Measurements from ENCODE around the gene NCAM1.

Gene NCAM1

DNA sequence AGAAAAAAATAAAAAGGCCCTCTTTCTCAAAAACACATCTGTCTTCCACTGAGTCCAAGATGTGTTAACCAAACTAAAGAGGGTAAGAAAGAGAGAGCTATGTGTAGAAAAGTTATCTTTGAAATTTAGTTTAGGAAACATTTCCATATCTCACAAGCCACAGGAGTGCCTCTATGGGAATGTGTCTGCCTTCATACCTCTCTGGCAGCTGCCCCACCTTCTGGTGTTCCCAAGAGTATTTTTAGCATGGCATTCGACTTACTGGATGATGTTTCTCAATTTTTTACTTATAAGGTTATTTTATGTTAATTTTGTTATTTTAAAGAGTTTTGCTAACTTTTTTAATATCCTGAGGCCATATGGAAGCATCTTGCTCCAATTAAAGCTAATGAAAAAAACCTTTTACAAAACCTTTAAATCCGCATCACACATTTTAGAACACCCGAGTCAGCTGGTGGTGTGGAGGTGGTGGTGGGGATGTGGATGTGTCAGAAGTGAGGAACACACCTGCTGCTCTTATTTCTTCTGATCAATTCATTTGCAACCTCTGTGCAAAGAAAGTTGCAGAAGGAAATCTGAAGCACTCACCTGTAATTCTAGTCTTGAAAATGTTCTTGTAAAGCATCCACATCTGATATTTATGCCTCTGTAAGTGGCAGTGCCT is 112.2 kb downstream of the NCAM1 start:
- H3K9me3 ChIP-seq (ENCODE audit: low read depth, low read length) = no peaks in the 10 kb centered on the region
- H3K36me3 ChIP-seq (ENCODE audit: insufficient read depth, low read length) = no peaks in the 10 kb centered on the region
- no peak for DNase-seq (ENCODE audit: low read depth, low spot score)
- no peak overlapping the region for H3K27ac ChIP-seq
- H3K4me3 ChIP-seq = no peak overlapping the region
- no peak for TF ChIP-seq FOXP2 (optimal IDR thresholded peaks at IDR 0.05; ENCODE audit: control extremely low read depth, extremely low read length, insufficient read depth)
- no peak for TF ChIP-seq EZH2 (IDR thresholded peaks at IDR 0.05)
- no peak for TF ChIP-seq POLR2AphosphoS5 (IDR thresholded peaks at IDR 0.05; ENCODE audit: borderline replicate concordance, low read depth, low read length)
- no peak overlapping the region for H3K9ac ChIP-seq (ENCODE audit: insufficient read length)

DNA sequence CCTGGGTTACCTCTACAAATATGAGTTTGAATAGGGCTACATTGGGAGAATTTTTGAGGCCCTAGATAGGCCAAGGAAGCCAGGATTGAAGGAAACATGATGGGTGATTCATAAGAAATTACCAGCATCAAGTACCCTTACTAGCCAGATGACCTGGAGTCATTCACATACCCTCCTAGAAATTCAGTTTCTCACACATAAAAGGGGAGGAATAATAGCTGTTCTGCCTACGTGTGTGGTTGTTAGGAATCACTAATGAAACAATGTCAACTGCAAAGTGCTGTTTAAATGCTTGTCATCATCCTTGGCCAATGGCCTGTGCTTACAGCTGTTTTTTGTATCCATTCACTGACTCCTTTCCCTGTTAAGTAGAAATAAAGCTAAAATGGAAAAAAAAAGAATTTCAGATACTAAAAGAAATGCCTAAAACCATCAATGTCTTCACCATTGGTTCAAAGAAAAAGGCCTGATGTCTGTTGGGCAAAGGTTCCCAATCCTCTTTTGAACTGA is 114.4 kb downstream of the NCAM1 start:
- Histone ChIP-seq H3K9me3 (ENCODE audit: low read depth, low read length) (no peaks in the 10 kb centered on the region), H3K36me3 (ENCODE audit: insufficient read depth, low read length) (no peaks in the 10 kb centered on the region), H3K27ac (no peak overlapping the region), H3K4me3 (no peak overlapping the region), H3K9ac (ENCODE audit: insufficient read length) (no peak overlapping the region)
- TF ChIP-seq EZH2 (IDR thresholded peaks at IDR 0.05) (no peak), POLR2AphosphoS5 (IDR thresholded peaks at IDR 0.05; ENCODE audit: borderline replicate concordance, low read depth, low read length) (no peak), FOXP2 (optimal IDR thresholded peaks at IDR 0.05; ENCODE audit: control extremely low read depth, extremely low read length, insufficient read depth) (no peak)
- DNase-seq (ENCODE audit: low read depth, low spot score) = no peak

DNA sequence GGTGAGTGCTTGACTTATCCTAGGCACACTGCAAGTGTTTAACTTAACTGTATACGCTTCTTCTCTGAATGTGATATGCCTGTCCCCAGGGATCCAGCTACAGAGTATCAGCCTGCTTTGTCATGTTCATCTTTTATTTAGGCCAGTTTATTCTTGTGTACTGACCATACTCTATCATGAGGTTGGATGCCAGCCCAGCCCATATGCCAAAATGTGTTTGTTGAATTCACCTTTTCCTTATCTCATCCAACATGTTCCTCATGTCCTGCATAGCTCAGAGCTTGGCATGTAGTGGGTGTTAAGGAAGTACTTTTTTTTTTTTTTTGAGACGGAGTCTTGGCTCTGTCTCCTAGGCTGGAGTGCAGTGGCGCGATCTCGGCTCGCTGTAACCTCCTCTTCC is 116.2 kb downstream of the NCAM1 start:
- DNase-seq (ENCODE audit: low read depth, low spot score) = no peak
- TF ChIP-seq FOXP2 (optimal IDR thresholded peaks at IDR 0.05; ENCODE audit: control extremely low read depth, extremely low read length, insufficient read depth) (no peak), POLR2AphosphoS5 (IDR thresholded peaks at IDR 0.05; ENCODE audit: borderline replicate concordance, low read depth, low read length) (no peak), EZH2 (IDR thresholded peaks at IDR 0.05) (no peak)
- no peak overlapping the region for H3K9ac ChIP-seq (ENCODE audit: insufficient read length)
- H3K9me3 ChIP-seq (ENCODE audit: low read depth, low read length) = no peaks in the 10 kb centered on the region
- H3K36me3 ChIP-seq (ENCODE audit: insufficient read depth, low read length) = no peaks in the 10 kb centered on the region
- no peak overlapping the region for H3K27ac ChIP-seq
- H3K4me3 ChIP-seq = no peak overlapping the region

DNA sequence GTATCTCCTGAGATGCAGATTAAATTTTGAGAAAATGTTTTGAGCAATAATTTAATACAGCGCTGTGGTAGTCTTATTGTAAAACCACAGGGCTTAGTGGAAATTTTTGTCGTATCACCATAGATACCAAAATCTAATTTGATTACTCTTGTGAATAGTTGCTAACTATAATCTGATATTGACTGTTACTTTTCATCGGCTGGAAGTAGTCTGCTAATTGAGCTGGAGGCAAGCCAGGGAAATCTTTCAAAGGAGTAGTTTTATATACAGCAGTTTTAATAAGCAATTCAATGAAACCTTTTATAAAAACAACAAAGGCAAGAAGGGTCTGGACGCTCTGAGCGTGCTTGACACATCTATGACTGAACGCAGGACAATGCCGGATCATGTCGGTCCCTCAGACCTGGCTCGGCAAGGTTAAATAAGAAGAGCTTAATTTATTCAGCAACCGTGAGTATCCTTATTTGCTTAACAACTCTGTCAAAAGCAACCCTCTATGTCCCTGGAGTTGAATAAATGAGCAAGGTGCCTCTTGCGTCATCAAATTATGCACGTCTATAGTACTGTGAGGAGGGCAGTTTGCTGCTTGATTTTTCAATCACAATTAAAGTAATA is 121.2 kb downstream of the NCAM1 start:
- H3K9ac ChIP-seq (ENCODE audit: insufficient read length) = no peak overlapping the region
- no peak for TF ChIP-seq FOXP2 (optimal IDR thresholded peaks at IDR 0.05; ENCODE audit: control extremely low read depth, extremely low read length, insufficient read depth)
- no peak for TF ChIP-seq EZH2 (IDR thresholded peaks at IDR 0.05)
- TF ChIP-seq POLR2AphosphoS5 (IDR thresholded peaks at IDR 0.05; ENCODE audit: borderline replicate concordance, low read depth, low read length) = no peak
- no peak for DNase-seq (ENCODE audit: low read depth, low spot score)

DNA sequence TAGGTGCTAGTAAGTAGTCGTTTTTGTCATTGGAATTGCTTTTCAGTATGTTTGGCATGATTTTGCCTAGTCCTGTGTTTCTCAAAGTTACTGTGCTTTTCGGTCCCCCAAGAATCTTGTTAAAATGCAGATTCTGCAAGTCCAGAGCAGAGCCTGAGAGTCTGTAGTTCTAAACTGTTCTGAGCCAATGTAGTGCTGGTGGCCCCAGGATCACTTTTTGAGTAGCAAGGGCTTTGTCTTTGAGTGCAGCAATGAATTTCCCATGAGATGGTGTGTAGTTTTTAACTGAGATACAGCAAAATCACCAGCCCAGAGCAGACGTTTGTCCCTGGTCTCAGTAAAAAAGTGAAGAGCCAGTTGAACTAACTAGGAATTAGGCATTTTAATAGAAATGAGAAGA is 122.4 kb downstream of the NCAM1 start:
- no peak overlapping the region for H3K9ac ChIP-seq (ENCODE audit: insufficient read length)
- TF ChIP-seq FOXP2 (optimal IDR thresholded peaks at IDR 0.05; ENCODE audit: control extremely low read depth, extremely low read length, insufficient read depth) (no peak), EZH2 (IDR thresholded peaks at IDR 0.05) (no peak), POLR2AphosphoS5 (IDR thresholded peaks at IDR 0.05; ENCODE audit: borderline replicate concordance, low read depth, low read length) (no peak)
- no peaks in the 10 kb centered on the region for H3K36me3 ChIP-seq (ENCODE audit: insufficient read depth, low read length)
- no peaks in the 10 kb centered on the region for H3K9me3 ChIP-seq (ENCODE audit: low read depth, low read length)
- no peak for DNase-seq (ENCODE audit: low read depth, low spot score)
- no peak overlapping the region for H3K27ac ChIP-seq
- no peak overlapping the region for H3K4me3 ChIP-seq

More for the DNA sequence above, 121.2 kb downstream of the NCAM1 start:
- Histone ChIP-seq H3K27ac (no peak overlapping the region), H3K4me3 (no peak overlapping the region), H3K9me3 (ENCODE audit: low read depth, low read length) (no peaks in the 10 kb centered on the region), H3K36me3 (ENCODE audit: insufficient read depth, low read length) (no peaks in the 10 kb centered on the region)

DNA sequence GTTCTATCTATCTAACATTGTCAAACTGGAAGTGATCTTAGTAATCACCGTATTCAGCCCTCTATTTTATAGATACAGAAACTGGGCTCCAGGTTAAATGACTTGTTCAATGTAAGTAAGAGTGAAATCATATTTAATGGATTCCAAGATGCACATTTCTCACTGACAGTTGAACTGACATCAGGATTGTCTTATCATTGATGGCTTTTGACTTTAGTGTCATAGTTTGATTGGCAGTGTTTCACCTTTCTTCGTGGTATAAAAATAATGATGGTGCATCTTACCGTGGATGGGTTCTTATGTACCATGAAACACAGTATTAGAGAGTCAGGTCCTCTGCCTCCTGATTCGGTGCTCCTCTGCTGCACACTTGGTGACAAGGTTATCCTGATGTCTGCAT is 123.1 kb downstream of the NCAM1 start:
- TF ChIP-seq FOXP2 (optimal IDR thresholded peaks at IDR 0.05; ENCODE audit: control extremely low read depth, extremely low read length, insufficient read depth) = no peak
- TF ChIP-seq POLR2AphosphoS5 (IDR thresholded peaks at IDR 0.05; ENCODE audit: borderline replicate concordance, low read depth, low read length) = no peak
- no peak for TF ChIP-seq EZH2 (IDR thresholded peaks at IDR 0.05)
- H3K36me3 ChIP-seq (ENCODE audit: insufficient read depth, low read length) = no peaks in the 10 kb centered on the region
- H3K9me3 ChIP-seq (ENCODE audit: low read depth, low read length) = no peaks in the 10 kb centered on the region
- H3K27ac ChIP-seq = no peak overlapping the region
- H3K4me3 ChIP-seq = no peak overlapping the region
- no peak overlapping the region for H3K9ac ChIP-seq (ENCODE audit: insufficient read length)
- no peak for DNase-seq (ENCODE audit: low read depth, low spot score)

DNA sequence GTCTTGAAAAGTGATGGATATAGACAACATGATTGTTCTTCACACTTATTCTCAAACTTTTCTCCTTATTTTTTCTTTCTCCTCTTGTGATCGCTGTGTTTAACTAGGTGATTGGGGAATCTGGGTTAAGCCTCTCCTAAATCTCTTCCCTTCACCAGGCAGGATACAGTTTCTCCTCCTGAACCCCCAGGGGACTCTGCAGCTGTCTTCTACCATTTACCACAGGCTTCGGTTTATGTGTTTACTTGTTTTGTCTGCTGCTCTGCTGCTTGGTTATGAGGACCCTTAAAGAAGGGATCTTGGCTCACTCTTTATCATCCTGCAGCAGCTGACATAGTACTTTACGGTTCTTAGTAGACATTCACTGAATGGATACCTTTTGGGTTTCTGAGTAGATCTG is 124.2 kb downstream of the NCAM1 start:
- TF ChIP-seq EZH2 (IDR thresholded peaks at IDR 0.05) = no peak
- TF ChIP-seq FOXP2 (optimal IDR thresholded peaks at IDR 0.05; ENCODE audit: control extremely low read depth, extremely low read length, insufficient read depth) = no peak
- TF ChIP-seq POLR2AphosphoS5 (IDR thresholded peaks at IDR 0.05; ENCODE audit: borderline replicate concordance, low read depth, low read length) = no peak
- Histone ChIP-seq H3K9ac (ENCODE audit: insufficient read length) (no peak overlapping the region), H3K9me3 (ENCODE audit: low read depth, low read length) (no peaks in the 10 kb centered on the region), H3K27ac (no peak overlapping the region), H3K36me3 (ENCODE audit: insufficient read depth, low read length) (no peaks in the 10 kb centered on the region), H3K4me3 (no peak overlapping the region)
- DNase-seq (ENCODE audit: low read depth, low spot score) = no peak

DNA sequence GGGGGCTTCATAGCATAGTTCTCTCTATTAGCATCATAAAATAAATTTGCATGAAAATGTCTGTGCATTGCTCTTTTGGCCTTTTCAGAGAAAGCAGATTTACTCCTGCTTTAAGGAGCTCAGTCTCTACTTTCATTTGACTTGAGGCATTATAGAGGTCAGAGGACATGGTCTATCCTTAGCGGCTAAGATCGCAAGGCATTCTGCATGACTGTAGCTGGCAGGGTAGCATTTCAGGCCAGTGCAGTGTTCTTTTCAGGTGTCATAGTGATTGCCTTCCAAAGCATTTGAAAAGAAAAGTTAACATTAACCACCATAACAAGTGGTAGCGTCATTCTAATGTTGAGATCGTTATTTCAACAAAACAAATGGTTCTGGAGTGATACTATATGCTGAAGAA is 126.5 kb downstream of the NCAM1 start:
- Histone ChIP-seq H3K4me3 (no peak overlapping the region), H3K36me3 (ENCODE audit: insufficient read depth, low read length) (no peaks in the 10 kb centered on the region), H3K27ac (no peak overlapping the region), H3K9ac (ENCODE audit: insufficient read length) (no peak overlapping the region), H3K9me3 (ENCODE audit: low read depth, low read length) (no peaks in the 10 kb centered on the region)
- DNase-seq (ENCODE audit: low read depth, low spot score) = no peak
- TF ChIP-seq FOXP2 (optimal IDR thresholded peaks at IDR 0.05; ENCODE audit: control extremely low read depth, extremely low read length, insufficient read depth) = no peak

All from SK-N-MC (cell line).